K562 (cell line): ENCODE measurements around the gene IGF2BP3. TPM values are rescaled to one million over a fixed set of nuclear protein-coding genes. Genes with fewer than 3 reads are reported as not detected.
A peak's percentile ranks its signal among the peaks of the same experiment; 100 is the strongest.

Source experiments
- ARNT ChIP-seq, 2 experiments: fragments of 450-650 bp; IDR thresholded peaks; 2 replicates each; pipeline ENCODE4 v1.6.1; 2016; ENCODE audit warnings: mild to moderate bottlenecking in 1 of 2
- CBX1 ChIP-seq: sonication (generic); IDR thresholded peaks from 2 replicates; pipeline ENCODE4 v1.6.1; 2016; ENCODE audit warnings: antibody characterized with exemption, low read depth, mild to moderate bottlenecking
- ETV1 ChIP-seq: fragments of 450-650 bp; conservative IDR thresholded peaks from 2 replicates; pipeline ENCODE4 v1.6.1; 2016; ENCODE audit warnings: missing genetic modification characterization, control low read depth, low read depth, missing compliant biosample characterization
- FOXA1 ChIP-seq: fragments of 450-650 bp; IDR thresholded peaks from 2 replicates; pipeline ENCODE4 v1.6.1; 2016; ENCODE audit warnings: mild to moderate bottlenecking, borderline replicate concordance
- GABPA ChIP-seq: fragments of 200-800 bp; sonication (Bioruptor generic); conservative IDR thresholded peaks from 2 replicates; pipeline ENCODE4 v1.6.1; 2016; ENCODE audit warnings: low read depth, missing genetic modification characterization, missing compliant biosample characterization
- MAFF ChIP-seq: IDR thresholded peaks from 2 replicates; pipeline ENCODE4 v1.6.1; 2012; ENCODE audit warnings: low read length, improper control_type of control experiment
- MYC ChIP-seq, 2 experiments: fragments of 250-450 bp in 1 of 2; sonication (Bioruptor Pico) in 1 of 2; IDR thresholded peaks; 2 replicates each; pipeline versions ENCODE4 v1.5.1 to v1.6.1; 2012 to 2021; ENCODE audit warnings: low read depth in 2 of 2, borderline replicate concordance in 1 of 2, improper control_type of control experiment in 1 of 2, low read length in 1 of 2, mild to moderate bottlenecking in 1 of 2, moderate library complexity in 1 of 2
- NR4A1 ChIP-seq, 2 experiments: fragments of 250-450 bp in 1 of 2; fragments of 450-650 bp in 1 of 2; sonication (Bioruptor Pico) in 1 of 2; IDR thresholded peaks; 2 replicates each; pipeline versions ENCODE4 v1.4.0 to v1.6.1; 2016 to 2020; ENCODE audit warnings: mild to moderate bottlenecking in 2 of 2, missing compliant biosample characterization in 1 of 2, missing genetic modification characterization in 1 of 2, moderate library complexity in 1 of 2
- PPARD ChIP-seq: fragments of 250-450 bp; sonication (Bioruptor Pico); IDR thresholded peaks from 2 replicates; pipeline ENCODE4 v1.8.0; 2022; ENCODE audit warnings: inconsistent platforms, mild to moderate bottlenecking, moderate library complexity
- SIX5 ChIP-seq, 2 experiments: IDR thresholded peaks; 2 replicates each; pipeline ENCODE4 v1.6.1; 2011; ENCODE audit warnings: low read length in 2 of 2, borderline replicate concordance in 1 of 2, low read depth in 1 of 2, mild to moderate bottlenecking in 1 of 2, moderate library complexity in 1 of 2; ENCODE audit not compliant: insufficient read depth in 1 of 2
- SMAD1 ChIP-seq: fragments of 150-350 bp; IDR thresholded peaks from 2 replicates; pipeline ENCODE4 v1.6.1; 2014; ENCODE audit warnings: low read length, low read depth; ENCODE audit not compliant: partially characterized antibody
- SMAD4 ChIP-seq: fragments of 250-450 bp; sonication (Bioruptor Pico); conservative IDR thresholded peaks from 2 replicates; pipeline ENCODE4 v1.8.0; 2021; ENCODE audit warnings: inconsistent platforms, mild to moderate bottlenecking, moderate library complexity
- TAF15 ChIP-seq: fragments of 200-400 bp; formaldehyde crosslinking; IDR thresholded peaks from 2 replicates; pipeline ENCODE4 v1.6.1; 2017; ENCODE audit warnings: mild to moderate bottlenecking, low read depth, low read length, moderate library complexity
- ZKSCAN8 ChIP-seq: fragments of 200-800 bp; sonication (Bioruptor generic); IDR thresholded peaks from 2 replicates; pipeline ENCODE4 v1.6.1; 2016; ENCODE audit warnings: missing genetic modification characterization, missing compliant biosample characterization
- ZNF217 ChIP-seq: sonication (generic); formaldehyde crosslinking; IDR thresholded peaks from 2 replicates; pipeline ENCODE4 v1.8.0; 2022; ENCODE audit warnings: mild to moderate bottlenecking, missing genetic modification reagents
- ZNF507 ChIP-seq: conservative IDR thresholded peaks from 2 replicates; pipeline ENCODE4 v1.6.1; 2017; ENCODE audit warnings: missing genetic modification characterization, missing compliant biosample characterization
- ZZZ3 ChIP-seq: fragments of 450-650 bp; IDR thresholded peaks from 2 replicates; pipeline ENCODE4 v1.6.1; 2016; ENCODE audit warnings: antibody characterized with exemption, mild to moderate bottlenecking, moderate library complexity
- polyA plus RNA-seq, 8 experiments: library from polyadenylated mRNA; depleted of rRNA in 4 of 8; stranded (reverse) in 5 of 8; unstranded in 3 of 8; fragments of >200 nt; fragmentation: Nextera tagmentation in 2 of 8; fragmentation: Illumina TruSeq in 1 of 8; extraction: Ambion mirVana in 2 of 8; extraction: Trizol in 1 of 8; gene quantifications; 2 replicates each; pipeline versions ENCODE4 v1.2.1 to v1.2.3, GENCODE V29; 2011 to 2014; ENCODE audit warnings: inconsistent platforms in 1 of 8, missing spikeins in 1 of 8
- total RNA-seq, 7 experiments: library from RNA; depleted of rRNA in 6 of 7; stranded (reverse); fragments of >200 nt in 6 of 7; fragmentation: Illumina TruSeq in 2 of 7; extraction: Trizol in 2 of 7; gene quantifications; 2 replicates each; pipeline versions ENCODE4 v1.2.1 to v1.2.3, GENCODE V29; 2011 to 2021; ENCODE audit warnings: low replicate concordance in 1 of 7
- TF ChIP-seq, protein P1 (sequence below): fragments of 450-650 bp; IDR thresholded peaks from 2 replicates; pipeline ENCODE4 v1.6.1; 2016; ENCODE audit warnings: mild to moderate bottlenecking
- TF ChIP-seq, protein P2 (sequence below), 2 experiments: fragments of 450-650 bp in 1 of 2; IDR thresholded peaks; 2 replicates each; pipeline ENCODE4 v1.6.1; 2011 to 2017; ENCODE audit warnings: low read depth in 2 of 2, antibody characterized with exemption in 1 of 2, borderline replicate concordance in 1 of 2, low read length in 1 of 2, mild to moderate bottlenecking in 1 of 2, mixed read lengths in 1 of 2; ENCODE audit not compliant: control insufficient read depth in 1 of 2

Gene IGF2BP3
- total and polyA plus RNA-seq, 9 of the 15 experiments (the other 6 are each of a cell fraction or from before 2014, with no cell fraction given) = 8.4 to 88.1 (median 61.2) TPM

DNA sequence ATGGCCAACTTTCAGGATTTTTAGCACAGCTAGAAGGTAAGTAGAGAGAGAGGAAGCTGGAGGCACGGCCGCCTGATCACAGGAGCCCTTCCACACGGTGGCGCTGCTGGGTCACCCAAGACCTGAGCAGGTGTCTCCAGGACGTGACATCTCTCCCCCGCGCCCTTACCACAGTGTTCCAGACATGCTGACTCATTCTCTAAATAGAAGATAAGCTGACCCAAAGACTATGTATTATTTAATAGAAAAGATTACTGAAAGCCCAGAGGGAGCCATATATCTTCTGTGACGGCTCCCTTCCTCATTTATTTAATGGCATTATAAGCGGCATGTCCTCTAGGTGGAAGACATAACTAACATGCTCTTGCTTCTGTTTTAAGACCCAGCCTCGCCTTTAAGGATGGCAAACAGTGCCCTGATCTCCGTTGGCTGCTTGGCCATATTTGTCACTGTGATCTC lies 197.1 kb downstream of the IGF2BP3 start (continued):
- TF ChIP-seq MYC (IDR thresholded peaks at IDR 0.05; ENCODE audit: low read depth, low read length) (peak; percentile 66), MYC (CRISPR knock-in tag; IDR thresholded peaks at IDR 0.05; ENCODE audit: borderline replicate concordance, low read depth) (no peak), NR4A1 (CRISPR knock-in tag; IDR thresholded peaks at IDR 0.05) (no peak), NR4A1 (tag; IDR thresholded peaks at IDR 0.05) (no peak), TAF15 (no peak), SIX5 (IDR thresholded peaks at IDR 0.05; ENCODE audit: borderline replicate concordance in 1 of 2, insufficient read depth in 1 of 2, low read depth in 1 of 2, low read length in 2 of 2) (no peak), ZZZ3 (no peak), ZNF217 (no peak), MAFF (peak; percentile 94), ZNF507 (tag) (no peak), FOXA1 (no peak), SMAD1 (peak; percentile 45), SMAD4 (peak; percentile 97), ETV1 (tag) (no peak), ARNT (IDR thresholded peaks at IDR 0.05) (peak; percentile 44 to 87; a peak in 3 of 4 replicates), CBX1 (no peak), ZKSCAN8 (CRISPR knock-in tag) (0 out of 2 replicates have a peak, but pooled peaks have one; percentile 41), GABPA (no peak; the same call in 1 of the 2 replicates), PPARD (no peak)
- TF ChIP-seq, protein P1, sequence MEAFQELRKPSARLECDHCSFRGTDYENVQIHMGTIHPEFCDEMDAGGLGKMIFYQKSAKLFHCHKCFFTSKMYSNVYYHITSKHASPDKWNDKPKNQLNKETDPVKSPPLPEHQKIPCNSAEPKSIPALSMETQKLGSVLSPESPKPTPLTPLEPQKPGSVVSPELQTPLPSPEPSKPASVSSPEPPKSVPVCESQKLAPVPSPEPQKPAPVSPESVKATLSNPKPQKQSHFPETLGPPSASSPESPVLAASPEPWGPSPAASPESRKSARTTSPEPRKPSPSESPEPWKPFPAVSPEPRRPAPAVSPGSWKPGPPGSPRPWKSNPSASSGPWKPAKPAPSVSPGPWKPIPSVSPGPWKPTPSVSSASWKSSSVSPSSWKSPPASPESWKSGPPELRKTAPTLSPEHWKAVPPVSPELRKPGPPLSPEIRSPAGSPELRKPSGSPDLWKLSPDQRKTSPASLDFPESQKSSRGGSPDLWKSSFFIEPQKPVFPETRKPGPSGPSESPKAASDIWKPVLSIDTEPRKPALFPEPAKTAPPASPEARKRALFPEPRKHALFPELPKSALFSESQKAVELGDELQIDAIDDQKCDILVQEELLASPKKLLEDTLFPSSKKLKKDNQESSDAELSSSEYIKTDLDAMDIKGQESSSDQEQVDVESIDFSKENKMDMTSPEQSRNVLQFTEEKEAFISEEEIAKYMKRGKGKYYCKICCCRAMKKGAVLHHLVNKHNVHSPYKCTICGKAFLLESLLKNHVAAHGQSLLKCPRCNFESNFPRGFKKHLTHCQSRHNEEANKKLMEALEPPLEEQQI = peak; percentile 36; the same call in 1 of the 2 replicates
- TF ChIP-seq, protein P2, sequence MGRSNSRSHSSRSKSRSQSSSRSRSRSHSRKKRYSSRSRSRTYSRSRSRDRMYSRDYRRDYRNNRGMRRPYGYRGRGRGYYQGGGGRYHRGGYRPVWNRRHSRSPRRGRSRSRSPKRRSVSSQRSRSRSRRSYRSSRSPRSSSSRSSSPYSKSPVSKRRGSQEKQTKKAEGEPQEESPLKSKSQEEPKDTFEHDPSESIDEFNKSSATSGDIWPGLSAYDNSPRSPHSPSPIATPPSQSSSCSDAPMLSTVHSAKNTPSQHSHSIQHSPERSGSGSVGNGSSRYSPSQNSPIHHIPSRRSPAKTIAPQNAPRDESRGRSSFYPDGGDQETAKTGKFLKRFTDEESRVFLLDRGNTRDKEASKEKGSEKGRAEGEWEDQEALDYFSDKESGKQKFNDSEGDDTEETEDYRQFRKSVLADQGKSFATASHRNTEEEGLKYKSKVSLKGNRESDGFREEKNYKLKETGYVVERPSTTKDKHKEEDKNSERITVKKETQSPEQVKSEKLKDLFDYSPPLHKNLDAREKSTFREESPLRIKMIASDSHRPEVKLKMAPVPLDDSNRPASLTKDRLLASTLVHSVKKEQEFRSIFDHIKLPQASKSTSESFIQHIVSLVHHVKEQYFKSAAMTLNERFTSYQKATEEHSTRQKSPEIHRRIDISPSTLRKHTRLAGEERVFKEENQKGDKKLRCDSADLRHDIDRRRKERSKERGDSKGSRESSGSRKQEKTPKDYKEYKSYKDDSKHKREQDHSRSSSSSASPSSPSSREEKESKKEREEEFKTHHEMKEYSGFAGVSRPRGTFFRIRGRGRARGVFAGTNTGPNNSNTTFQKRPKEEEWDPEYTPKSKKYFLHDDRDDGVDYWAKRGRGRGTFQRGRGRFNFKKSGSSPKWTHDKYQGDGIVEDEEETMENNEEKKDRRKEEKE (IDR thresholded peaks at IDR 0.05; ENCODE audit: borderline replicate concordance in 1 of 2, control insufficient read depth in 1 of 2, low read depth in 2 of 2, low read length in 1 of 2) = no peak
